IPS-15b (cell line): ENCODE results near the gene EEF1AKMT4.

Experiments used
- H3K27me3 ChIP-seq: one replicate; pipeline ENCODE4 v1.6.1; 2013; ENCODE audit warnings: low read length; ENCODE audit not compliant: control insufficient read depth, insufficient read depth
- H3K36me3 ChIP-seq: one replicate; pipeline ENCODE4 v1.6.1; 2013; ENCODE audit warnings: low read length; ENCODE audit not compliant: control insufficient read depth, insufficient read depth
- H3K4me1 ChIP-seq: one replicate; pipeline ENCODE4 v1.6.1; 2013; ENCODE audit warnings: mild to moderate bottlenecking, low read length; ENCODE audit not compliant: control insufficient read depth, insufficient read depth
- H3K4me3 ChIP-seq: one replicate; pipeline ENCODE4 v1.5.1; 2013; ENCODE audit warnings: low read depth, low read length
- H3K9ac ChIP-seq: one replicate; pipeline ENCODE4 v1.6.1; 2013; ENCODE audit warnings: low read depth, mild to moderate bottlenecking, low read length
- H3K9me3 ChIP-seq: one replicate; pipeline ENCODE4 v1.6.1; 2013; ENCODE audit warnings: mild to moderate bottlenecking, low read length; ENCODE audit not compliant: control insufficient read depth, insufficient read depth

The EEF1AKMT4 gene

DNA sequence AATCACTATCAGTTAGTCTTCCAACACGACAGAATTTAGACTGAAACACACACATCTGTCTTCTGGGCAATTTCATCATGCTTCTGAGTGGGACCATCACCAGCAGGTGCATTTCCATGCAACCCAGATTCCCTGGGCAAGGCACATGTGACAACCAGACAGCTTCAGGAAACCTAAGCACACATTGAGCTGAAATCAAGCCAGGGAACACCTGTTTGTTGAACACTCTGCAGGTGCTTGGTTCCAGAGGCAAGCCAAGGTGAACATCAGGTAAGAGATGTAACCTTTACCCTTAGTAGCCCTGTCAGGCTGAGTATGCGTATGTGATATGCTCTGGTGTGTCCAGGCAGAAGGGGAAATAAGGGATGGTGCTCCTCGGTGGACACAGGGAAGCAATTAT, 46.3 kb downstream of the EEF1AKMT4 start:
- Histone ChIP-seq H3K9me3 (no peaks in the 10 kb centered on the region), H3K4me3 (no peak overlapping the region)

DNA sequence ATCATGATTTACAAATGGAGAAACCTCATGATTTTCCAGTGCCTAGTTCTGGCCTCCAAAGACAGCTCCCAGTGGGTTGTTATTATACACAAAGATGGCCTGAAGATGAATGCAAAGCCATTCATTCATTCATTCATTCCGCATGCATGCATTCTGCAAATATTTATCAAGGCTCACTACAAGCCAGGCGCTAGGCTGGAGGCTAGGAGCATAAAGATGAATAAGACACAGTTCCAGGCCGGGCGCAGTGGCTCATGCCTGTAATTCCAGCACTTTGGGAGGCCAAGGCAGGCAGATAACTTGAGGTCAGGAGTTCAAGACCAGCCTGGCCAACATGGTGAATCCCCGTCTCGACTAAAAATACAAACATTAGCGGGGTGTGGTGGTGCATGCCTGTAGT, 47.1 kb downstream of the EEF1AKMT4 start:
- no peaks in the 10 kb centered on the region for H3K4me1 ChIP-seq
- H3K9ac ChIP-seq: no peak overlapping the region
- H3K4me3 ChIP-seq: no peak overlapping the region
- H3K36me3 ChIP-seq: peaks cover 4% of the 10 kb centered on the region
- no peaks in the 10 kb centered on the region for H3K27me3 ChIP-seq
- no peaks in the 10 kb centered on the region for H3K9me3 ChIP-seq

More for the DNA sequence above, 46.3 kb downstream of the EEF1AKMT4 start:
- H3K9ac ChIP-seq: no peak overlapping the region
- H3K36me3 ChIP-seq: no peaks in the 10 kb centered on the region
- no peaks in the 10 kb centered on the region for H3K4me1 ChIP-seq
- no peaks in the 10 kb centered on the region for H3K27me3 ChIP-seq

DNA sequence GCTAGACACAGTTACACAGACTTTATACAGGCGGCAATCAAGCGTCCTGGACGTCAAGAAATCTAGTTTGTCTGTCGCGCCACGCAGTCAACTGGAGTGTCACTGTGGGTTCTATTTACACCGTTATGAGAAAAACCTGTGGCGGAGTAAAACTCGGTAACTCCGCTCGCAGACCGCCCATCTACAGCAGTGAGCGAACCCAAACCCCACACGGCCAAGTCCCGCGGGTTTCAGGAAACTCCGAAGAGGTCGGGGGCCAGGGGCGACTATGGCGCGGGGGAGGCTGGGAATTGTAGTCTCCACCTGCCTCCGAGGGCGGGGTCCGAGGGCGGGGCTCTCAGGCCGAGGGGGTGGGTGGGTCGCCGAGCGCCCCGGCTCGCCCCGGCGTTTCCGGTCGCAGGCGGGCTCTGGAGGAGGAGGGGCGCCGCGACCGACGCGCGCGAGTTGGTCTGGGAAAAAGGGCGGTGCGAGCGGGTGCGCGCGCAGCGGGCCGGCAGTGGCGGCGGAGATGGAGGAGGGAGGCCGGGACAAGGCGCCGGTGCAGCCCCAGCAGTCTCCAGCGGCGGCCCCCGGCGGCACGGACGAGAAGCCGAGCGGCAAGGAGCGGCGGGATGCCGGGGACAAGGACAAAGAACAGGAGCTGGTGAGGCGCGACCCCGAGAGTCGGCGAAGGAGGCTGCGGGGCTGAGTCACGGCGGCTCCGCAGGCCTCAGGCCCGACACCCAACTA, 49.5 kb downstream of the EEF1AKMT4 start, which contains the start of gene PSMD2:
Gene PSMD2 (plus strand): TSS at position 483 of the 729 bp plus-strand sequence. CDS start 26 bp downstream, at position 509.
- Histone ChIP-seq H3K9ac (peak within 1 kb of the TSS; percentile 48), H3K27me3 (no peaks in the 10 kb centered on the region), H3K36me3 (peaks cover 25% of the 10 kb centered on the region), H3K4me1 (no peaks in the 10 kb centered on the region), H3K4me3 (peak within 1 kb of the TSS; percentile 94), H3K9me3 (no peaks in the 10 kb centered on the region)

DNA sequence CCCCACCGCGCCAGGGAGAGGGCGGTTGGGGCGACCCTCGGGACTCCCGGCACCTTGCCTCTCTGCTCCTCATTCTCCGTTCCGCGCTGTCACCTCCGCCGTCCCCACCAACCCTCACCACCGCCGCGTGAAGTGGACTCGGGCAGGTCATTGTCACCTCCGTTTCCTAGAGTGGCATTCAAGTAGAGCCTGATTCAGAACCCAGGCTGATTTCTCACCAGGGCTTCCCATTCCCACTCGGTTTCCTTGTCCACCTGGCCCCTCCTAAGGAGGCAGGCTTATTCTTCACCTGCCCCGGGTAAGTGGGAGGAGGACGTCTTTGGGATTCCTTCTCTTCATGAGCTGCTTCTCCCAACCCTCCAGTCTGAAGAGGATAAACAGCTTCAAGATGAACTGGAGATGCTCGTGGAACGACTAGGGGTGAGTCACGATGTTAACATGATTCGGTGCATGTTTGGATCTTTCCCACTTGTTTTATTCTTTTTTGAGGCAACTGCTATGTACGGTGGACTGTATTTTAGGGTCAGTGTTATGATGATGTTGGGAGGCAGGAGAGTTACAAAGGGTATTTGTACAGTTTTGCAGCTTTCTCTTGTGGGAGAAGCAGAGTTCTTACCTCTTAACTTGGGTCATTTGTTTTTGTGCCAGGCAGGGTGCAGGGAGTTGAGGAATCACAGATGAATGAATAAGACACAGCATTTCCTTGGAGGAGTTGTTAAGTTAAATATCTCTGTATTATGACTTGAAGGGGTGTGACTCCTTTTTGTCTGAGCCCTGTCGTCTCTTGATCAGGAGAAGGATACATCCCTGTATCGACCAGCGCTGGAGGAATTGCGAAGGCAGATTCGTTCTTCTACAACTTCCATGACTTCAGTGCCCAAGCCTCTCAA, 50.3 kb downstream of the EEF1AKMT4 start:
- Histone ChIP-seq H3K27me3 (no peaks in the 10 kb centered on the region), H3K4me3 (peak overlapping the region; percentile 94), H3K36me3 (peaks cover 28% of the 10 kb centered on the region), H3K9ac (peak overlapping the region; percentile 27), H3K9me3 (no peaks in the 10 kb centered on the region), H3K4me1 (no peaks in the 10 kb centered on the region)

DNA sequence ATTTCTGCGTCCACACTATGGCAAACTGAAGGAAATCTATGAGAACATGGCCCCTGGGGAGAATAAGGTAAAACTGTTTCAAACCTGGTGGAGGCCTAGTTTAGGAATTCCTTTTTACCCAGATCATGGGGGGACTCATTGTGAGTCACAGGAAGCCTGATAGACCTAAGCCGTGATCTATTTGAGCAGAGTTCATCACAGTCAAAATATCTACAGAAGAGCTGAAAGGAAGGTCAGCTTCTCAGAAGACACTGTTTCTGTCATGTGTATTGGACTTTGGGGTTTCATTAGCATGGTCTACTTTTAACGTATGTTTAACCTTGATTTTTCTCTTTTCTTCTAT, 50.9 kb downstream of the EEF1AKMT4 start:
- Histone ChIP-seq H3K4me3 (peak overlapping the region; percentile 94), H3K36me3 (peaks cover 28% of the 10 kb centered on the region), H3K4me1 (no peaks in the 10 kb centered on the region), H3K27me3 (no peaks in the 10 kb centered on the region), H3K9me3 (no peaks in the 10 kb centered on the region), H3K9ac (no peak overlapping the region)

DNA sequence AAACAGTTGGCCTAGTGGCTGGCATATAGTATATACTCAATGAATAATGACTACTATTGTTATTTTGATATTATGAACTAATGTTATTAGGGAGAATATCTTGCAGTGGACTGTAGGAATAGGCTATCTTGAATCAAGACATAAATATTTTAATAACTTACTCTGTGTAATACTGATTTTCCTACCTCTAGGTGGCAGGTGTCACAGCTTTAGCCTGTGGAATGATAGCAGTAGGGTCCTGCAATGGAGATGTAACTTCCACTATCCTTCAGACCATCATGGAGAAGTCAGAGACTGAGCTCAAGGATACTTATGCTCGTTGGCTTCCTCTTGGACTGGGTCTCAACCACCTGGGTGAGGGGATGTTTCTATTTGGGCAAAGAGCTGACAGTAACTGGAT, 56.1 kb downstream of the EEF1AKMT4 start:
- Histone ChIP-seq H3K9ac (no peak overlapping the region), H3K36me3 (peaks cover 61% of the 10 kb centered on the region), H3K4me1 (no peaks in the 10 kb centered on the region), H3K9me3 (no peaks in the 10 kb centered on the region), H3K27me3 (no peaks in the 10 kb centered on the region), H3K4me3 (no peak overlapping the region)

DNA sequence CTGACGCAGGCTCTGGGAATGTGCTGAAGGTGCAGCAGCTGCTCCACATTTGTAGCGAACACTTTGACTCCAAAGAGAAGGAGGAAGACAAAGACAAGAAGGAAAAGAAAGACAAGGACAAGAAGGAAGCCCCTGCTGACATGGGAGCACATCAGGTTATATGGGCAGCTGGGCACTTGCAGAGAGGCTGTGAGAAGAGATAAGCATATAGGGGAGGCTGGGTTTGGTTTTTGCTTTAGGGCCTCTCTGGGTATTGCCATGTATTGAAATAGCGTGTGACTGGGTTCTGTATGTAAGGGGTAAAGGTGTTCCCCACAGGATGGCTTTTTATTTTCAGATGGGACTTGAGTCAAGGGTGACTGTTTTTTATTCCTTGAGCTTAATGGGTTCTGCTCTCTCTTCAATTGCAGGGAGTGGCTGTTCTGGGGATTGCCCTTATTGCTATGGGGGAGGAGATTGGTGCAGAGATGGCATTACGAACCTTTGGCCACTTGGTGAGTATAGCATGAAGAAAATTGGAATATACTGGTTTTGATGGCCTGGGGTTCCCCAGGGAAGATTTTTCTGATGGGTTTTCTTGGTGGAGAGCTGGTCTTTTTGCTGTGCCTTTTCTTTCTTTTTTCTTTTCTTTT, 57.0 kb downstream of the EEF1AKMT4 start:
- Histone ChIP-seq H3K4me1 (no peaks in the 10 kb centered on the region), H3K9ac (no peak overlapping the region), H3K36me3 (peaks cover 59% of the 10 kb centered on the region), H3K4me3 (no peak overlapping the region), H3K27me3 (no peaks in the 10 kb centered on the region), H3K9me3 (no peaks in the 10 kb centered on the region)

DNA sequence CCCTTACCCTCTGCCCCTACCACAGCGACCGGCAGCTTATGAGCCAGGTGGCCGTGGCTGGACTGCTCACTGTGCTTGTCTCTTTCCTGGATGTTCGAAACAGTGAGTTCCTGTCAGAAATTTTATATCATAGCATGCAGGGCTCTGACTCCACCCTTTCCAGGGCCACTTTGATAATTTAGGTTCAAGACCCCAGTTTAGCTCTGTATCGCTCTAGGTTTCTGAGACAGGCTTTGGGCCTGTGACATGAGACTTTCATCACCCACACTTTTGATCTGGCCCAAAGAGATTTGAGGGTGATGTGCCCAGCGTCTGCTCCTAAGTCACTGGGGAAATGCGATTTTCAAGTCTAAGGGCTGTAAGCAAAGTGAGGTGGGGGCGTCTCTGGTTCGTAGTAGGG, 58.4 kb downstream of the EEF1AKMT4 start:
- no peaks in the 10 kb centered on the region for H3K9me3 ChIP-seq
- H3K27me3 ChIP-seq: no peaks in the 10 kb centered on the region
- H3K4me1 ChIP-seq: no peaks in the 10 kb centered on the region
- peaks cover 45% of the 10 kb centered on the region for H3K36me3 ChIP-seq
- H3K9ac ChIP-seq: no peak overlapping the region
- no peak overlapping the region for H3K4me3 ChIP-seq
